GM21619 (cell line): ENCODE data around the gene SARS2.

Source experiments
- ATAC-seq: cut with Tn5 transposase; IDR thresholded peaks from one replicate; pipeline ENCODE4 v1.9.1; 2021; ENCODE audit not compliant: unreplicated experiment

The SARS2 gene

GRCh38 chr19:38918526-38918925 lies 12.0 kb downstream of the SARS2 start:
- no peak for ATAC-seq

DNA sequence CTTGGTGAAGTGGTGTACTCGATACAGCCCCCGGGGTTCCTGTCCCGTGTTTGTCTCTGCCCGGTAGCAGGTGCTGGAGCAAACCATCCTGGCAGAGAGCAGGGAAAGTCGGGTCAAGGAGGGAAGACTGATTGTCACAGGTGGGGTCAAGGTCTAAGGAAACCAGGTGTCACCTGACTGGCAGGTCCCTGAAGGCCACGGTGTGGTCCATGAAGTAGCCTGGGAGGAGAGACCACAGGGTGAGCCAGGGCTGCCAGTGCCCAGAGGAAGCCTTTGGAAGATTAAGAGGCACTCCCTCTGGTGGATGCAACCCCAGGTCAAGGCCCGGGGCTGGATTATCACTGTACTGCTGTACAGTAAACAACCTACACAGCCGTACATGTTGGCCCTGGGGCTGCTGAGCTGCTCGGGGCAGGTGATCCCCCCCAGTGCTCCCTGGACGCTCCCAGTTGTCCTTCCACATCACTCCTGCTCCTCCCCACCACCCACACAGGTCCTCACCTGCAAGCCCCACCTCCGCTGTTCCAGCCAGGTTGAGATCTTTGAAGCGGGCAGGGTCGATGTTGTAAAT lies 12.6 kb downstream of the SARS2 start:
- no peak for ATAC-seq

- ATAC-seq = no peak
These were observed 13.0 kb downstream of the SARS2 start for GRCh38 chr19:38917516-38917915.

GRCh38 chr19:38915329-38916321 lies 14.9 kb downstream of the SARS2 start:
- no peak for ATAC-seq

DNA sequence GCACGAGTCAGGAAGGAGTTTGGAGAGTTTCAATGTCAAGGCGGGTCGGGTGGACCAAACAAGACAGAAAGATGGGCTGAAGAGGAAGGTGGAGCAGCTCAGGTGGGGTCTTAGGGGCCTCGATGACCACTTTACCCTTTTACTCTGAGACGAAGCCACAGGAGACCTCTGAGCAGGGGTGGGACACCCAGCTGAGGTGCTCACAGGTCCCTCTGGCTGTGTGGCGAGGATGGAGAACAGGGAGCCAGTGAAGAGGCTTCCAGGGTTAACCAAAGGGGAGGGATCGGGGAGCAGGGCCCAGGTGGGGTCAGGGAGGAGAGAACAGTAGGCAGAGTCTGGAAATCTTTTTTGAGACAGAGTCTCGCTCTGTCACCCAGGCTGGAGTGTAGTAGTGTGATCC lies 16.6 kb downstream of the SARS2 start:
- no peak for ATAC-seq

- ATAC-seq = no peak
These were observed 17.7 kb downstream of the SARS2 start for GRCh38 chr19:38912600-38913514.

DNA sequence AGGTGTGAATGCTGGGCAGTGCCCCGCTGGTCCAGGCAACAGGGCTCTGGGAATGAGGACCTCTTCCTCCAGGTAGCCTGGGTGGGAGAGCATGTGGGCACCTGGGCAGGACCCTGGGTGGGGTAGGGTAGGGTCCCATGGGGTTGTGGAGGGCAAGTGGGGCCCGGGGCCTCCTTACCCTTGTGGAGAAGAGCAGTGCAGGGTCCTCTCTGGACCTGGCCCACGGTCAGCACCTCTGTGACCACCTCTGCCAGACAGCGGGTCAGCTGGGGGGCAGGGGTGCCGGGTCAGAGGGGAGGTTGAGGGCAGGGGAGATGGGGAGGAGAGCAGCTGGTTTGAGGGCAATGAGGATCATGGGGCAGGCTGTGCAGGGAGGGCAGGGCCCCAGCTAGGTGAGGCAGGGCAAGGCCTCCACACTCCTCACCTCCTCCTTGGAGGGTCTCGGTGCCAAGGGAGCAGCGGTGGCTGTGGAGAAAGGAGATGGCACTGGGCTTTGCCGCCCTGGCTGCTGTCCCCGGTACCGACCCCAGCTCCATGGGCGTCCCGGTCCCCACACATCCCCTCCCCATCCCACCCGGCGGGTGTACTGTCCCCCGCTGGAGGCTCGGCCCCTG lies 19.1 kb downstream of the SARS2 start:
- ATAC-seq = no peak

DNA sequence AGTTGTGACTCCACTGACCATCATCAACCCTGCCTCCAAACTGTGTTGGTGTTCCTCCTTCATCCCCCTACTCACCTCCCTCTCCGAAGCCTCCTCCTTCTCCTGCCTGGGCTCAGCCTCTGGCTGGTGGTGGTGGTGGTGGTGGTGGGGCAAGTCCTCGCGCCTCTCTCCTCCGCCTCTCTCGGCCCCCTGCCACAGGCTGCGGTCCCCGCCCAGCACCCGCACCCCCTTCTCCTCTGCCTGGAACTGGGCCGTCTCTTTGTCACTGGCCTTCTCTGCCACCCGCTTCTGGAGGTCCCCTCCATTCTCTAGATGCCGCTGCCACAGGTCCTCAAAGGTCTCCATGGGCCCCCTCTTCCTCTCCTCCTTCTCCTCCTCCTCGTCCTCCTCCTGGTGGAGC lies 20.1 kb downstream of the SARS2 start:
- no peak for ATAC-seq

DNA sequence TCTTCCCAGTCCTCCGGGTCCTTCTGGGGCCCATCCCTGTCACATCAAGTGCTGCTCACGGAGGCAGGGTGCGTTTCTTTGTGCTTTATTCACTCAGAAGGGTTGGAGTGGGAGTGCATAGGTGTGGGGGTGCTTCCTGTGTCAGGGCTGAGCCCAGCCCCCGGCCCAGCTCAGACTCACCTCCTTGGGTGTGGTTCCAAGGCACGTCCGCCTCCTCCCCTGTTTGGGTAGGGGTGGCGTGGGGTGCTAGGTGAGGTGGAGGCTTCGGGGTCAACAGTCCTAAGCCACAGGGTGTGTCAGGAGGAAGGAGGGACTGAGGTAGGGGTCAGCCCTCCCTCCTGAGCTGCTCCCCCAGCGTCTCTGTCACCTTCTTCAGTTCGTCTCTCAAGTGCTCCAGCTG lies 21.7 kb downstream of the SARS2 start:
- ATAC-seq = no peak

GRCh38 chr19:38907670-38908069 lies 22.9 kb downstream of the SARS2 start:
- ATAC-seq = no peak

DNA sequence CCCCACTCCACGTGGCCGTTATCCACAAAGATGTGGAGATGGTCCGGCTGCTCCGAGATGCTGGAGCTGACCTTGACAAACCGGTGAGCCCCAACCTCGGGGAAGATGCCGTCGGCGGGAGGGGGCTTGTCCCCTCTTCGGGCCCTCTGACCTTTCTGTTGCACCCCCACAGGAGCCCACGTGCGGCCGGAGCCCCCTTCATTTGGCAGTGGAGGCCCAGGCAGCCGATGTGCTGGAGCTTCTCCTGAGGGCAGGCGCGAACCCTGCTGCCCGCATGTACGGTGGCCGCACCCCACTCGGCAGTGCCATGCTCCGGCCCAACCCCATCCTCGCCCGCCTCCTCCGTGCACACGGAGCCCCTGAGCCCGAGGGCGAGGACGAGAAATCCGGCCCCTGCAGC lies 23.3 kb downstream of the SARS2 start:
- ATAC-seq = no peak

- no peak for ATAC-seq
These were observed 24.9 kb downstream of the SARS2 start for GRCh38 chr19:38905620-38906019.

- ATAC-seq = no peak
These were observed 25.7 kb downstream of the SARS2 start for GRCh38 chr19:38904581-38905539.

GRCh38 chr19:38901683-38902082 lies 28.9 kb downstream of the SARS2 start:
- ATAC-seq = no peak

- ATAC-seq = no peak
These were observed 29.8 kb downstream of the SARS2 start for GRCh38 chr19:38900743-38901190.

DNA sequence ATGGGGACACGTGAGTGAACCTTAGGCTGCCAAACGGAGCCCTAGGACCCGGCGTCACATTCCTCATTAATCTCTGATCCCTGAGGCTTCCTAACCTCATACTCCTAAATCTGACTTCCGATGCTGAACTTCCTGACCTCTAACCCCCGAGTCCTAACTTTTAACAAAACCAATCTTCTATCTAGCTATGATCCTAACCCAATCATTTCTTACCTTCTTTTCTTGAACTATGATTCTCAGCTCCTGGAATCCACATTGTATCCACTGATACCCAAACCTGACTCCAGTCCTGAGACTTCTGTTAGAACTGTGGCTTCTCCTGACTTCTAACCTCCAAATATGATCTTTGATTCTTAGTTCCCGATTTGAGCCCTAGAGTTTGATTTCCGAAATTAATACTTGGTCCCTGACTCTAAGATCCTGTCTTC lies 30.3 kb downstream of the SARS2 start:
- ATAC-seq = no peak

DNA sequence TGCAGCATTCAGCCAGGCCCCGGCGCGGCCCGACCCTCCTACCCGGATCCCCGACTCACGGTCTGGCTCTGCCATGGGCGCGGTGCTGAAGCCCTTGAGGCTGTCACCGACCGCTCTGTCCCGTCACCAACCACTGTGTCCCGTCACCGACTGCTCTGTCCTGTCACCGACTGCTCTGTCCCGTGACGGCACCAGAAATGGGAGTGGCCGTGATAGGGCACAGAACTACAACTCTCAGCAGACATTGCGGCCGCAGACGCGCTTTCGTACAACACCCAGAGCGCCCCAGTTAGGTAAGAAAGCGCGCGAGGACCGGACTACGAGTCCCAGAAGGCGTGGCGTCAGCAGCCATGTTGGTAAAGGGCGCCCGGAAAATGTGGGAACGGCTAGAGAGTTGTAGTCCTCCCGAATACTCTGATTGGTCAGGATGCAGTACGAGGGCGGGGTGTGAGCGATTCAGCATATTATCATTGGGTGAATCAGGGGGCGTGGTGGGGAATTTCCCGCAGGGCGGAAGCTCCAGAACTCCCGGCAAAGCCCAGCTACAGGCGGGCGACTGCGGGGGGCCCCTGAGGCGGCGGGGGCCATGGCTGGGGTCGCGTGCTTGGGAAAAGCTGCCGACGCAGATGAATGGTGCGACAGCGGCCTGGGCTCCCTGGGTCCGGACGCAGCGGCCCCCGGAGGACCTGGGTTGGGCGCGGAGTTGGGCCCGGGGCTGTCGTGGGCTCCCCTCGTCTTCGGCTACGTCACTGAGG lies 30.9 kb downstream of the SARS2 start, which contains the start of the genes NFKBIB and SIRT2:
TSS of gene NFKBIB (plus strand) at position 523 of the 755 bp plus-strand sequence. CDS start at position 587, 64 bp downstream.
TSS of gene SIRT2 (minus strand) at position 172 of the 755 bp plus-strand sequence. CDS start at position 75, 97 bp downstream.
- peak; percentile 87 for ATAC-seq

DNA sequence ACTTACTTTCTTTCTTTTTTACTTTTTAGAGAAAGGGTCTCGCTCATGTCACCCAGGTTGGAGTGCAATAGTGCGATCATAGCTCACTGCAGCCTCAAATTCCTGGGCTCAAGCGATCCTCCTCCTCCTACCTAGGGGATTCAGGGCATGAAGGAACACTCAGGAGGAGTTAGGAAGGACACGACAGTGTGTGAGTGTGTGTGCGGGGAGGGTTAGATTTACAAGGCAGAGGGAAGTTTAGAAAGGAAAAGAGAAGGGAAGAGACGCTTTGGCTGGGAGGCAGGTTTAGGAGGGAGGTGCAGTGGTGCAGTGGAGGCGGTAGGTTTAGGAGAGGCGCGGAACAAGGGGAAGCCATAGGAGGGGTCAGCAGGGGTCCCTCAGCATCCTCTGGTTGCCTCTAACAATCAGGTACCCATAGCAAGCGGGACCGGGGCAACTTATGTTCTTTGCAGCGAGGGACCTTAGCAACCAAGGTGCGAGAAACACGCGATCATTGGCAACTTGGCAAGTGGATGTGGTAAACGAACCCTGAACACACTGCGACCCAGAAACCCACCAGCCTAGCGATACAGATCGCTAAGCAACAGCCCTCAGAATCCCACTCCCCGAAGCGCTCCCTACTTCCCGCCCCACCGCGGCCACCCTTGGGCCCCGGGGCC lies 31.6 kb downstream of the SARS2 start:
- no peak for ATAC-seq
